Activated CD4-positive, alpha-beta T cell treated with anti-CD3 and anti-CD28 coated beads, Interleukin-2, amount 50 U/mL, for 16 hours (primary cell): ENCODE data around the gene LAG3.

ENCODE experiments used
- DNase-seq: peaks from one replicate; pipeline ENCODE4 v3.0.0-alpha.2; 2020

Gene LAG3

GRCh38 chr12:6791931-6792520 is 19.7 kb downstream of the LAG3 start:
- peak; percentile 31 for DNase-seq

DNA sequence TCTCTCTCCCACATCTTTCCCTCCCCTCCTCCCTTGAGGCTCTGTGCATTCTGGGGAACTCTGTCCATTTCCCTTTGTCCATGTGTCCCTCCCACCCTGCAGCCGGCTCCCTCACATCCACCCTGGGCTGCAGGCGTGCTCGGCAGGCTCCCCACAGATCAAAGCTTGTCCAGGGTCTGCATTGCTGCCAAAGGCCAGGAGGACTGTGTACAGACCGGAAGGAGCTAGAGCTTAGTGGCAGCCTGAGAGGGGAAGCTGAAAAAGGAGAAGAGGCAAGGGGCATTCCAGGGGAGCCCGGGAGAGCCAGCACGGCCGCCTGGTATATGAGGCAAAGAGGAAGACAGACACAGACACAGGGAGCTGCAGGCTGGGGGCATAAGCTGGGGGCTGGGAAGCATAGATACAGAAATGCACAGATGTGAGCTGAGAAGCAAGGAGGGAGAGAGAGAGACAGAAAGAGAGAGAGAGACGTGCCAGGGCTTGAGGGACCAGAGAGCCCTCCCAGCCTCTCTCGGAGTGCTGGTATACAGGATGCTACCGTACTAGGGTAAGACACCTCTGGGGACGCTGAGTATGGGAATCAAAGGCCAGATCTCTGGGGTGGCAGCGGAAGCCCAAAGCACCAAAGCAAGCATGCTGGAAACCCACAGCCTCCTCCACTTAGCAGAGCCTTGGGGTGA is 20.3 kb downstream of the LAG3 start:
- DNase-seq, result peak; percentile 58

DNA sequence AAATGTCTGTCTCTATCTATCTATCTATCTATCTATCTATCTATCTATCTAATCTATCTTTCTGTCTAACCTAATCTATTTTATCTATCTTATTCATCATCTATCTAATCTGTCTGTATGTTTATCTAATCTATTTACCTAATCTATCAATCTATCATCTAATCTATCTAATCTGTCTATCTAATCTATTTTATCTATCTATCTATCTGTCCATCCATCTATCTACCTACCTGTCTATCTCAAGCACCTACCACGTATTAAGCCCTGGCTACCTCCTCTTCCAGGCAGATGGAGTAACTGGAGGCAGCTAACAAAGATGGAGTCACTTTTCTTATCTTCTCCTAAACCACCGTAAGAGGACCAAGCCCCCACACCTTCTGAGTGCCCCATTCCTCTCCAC is 22.8 kb downstream of the LAG3 start:
- DNase-seq, result no peak

- DNase-seq, result no peak
Observed at GRCh38 chr12:6796576-6796975, 24.3 kb downstream of the LAG3 start.

- DNase-seq, result no peak
Observed at GRCh38 chr12:6799147-6799546, 26.8 kb downstream of the LAG3 start.

DNA sequence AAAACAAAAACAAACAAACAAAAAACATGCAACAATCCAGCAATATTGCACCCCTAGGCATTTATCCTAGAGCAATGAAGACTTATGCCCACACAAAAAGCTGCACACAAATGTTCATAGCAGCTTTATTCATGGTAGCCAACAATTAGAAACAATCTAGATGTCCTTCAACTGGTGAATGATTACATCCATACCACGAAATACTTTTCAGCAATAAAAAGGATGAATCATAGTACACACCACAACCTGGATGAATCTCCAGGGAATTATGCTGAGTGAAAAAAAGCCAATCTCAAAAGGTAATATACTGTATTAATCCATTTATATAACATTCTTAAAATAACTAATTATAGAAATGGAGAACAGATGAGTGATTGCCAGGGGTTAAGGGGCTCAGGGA is 34.9 kb downstream of the LAG3 start:
- DNase-seq, result no peak

- DNase-seq, result no peak
Observed at GRCh38 chr12:6809056-6809455, 36.7 kb downstream of the LAG3 start.

DNA sequence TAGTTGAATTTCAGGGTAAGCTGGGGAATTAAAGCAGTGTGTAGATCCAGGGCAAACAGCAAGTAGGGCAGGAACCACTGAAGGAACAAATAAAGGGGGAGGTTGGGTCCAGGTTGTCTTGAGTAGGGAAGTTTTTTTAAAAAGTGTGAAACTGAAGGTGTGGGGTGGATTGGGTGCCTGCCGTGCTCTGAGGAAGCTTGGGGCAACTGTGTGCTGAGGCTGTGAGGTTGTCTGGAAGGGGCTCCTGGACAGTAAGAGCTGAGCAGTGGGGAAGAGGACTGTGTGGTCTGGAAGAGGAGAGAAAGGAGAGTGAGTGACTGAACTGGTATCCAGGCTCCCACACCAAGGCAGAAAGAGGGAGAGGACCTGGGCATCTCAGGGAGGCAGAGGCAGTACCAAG is 38.4 kb downstream of the LAG3 start:
- no peak for DNase-seq

DNA sequence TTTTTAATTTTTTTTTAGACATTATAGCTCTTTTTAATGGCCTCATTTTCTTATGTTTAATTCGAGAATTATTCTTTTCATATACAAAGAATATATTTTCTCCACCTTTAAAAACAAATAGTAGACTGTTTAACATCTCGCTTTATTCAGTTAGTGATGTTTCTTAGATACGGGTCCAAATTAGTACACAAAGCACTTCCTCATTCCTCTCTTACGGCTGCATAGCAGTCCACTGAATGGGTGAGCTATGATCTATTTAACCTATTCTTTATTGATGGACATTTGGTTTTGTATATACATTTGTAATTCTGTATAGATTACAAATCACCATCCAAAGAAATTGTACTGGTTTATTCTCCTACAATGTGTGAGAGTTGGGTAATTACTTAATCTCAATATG is 41.0 kb downstream of the LAG3 start:
- no peak for DNase-seq

GRCh38 chr12:6816598-6816997 is 44.3 kb downstream of the LAG3 start:
- no peak for DNase-seq

GRCh38 chr12:6817098-6817497 is 44.8 kb downstream of the LAG3 start:
- no peak for DNase-seq

GRCh38 chr12:6817662-6818157 is 45.4 kb downstream of the LAG3 start:
- DNase-seq, result no peak

DNA sequence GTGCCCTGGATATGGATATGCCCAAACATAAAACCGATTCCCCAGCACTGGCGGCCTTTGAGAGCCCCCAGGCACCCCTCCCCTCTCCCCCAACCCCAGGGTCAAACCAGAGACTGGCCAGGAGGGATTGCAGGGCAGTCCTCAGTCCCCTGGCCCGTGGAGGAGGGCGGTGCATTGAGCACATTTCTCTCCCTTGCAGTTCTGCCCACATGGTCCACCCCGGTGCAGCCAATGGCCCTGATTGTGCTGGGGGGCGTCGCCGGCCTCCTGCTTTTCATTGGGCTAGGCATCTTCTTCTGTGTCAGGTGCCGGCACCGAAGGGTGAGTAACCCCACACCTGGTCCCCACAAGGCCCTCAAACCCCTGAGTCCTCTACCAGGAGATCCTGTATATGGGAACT is 45.9 kb downstream of the LAG3 start:
- no peak for DNase-seq

DNA sequence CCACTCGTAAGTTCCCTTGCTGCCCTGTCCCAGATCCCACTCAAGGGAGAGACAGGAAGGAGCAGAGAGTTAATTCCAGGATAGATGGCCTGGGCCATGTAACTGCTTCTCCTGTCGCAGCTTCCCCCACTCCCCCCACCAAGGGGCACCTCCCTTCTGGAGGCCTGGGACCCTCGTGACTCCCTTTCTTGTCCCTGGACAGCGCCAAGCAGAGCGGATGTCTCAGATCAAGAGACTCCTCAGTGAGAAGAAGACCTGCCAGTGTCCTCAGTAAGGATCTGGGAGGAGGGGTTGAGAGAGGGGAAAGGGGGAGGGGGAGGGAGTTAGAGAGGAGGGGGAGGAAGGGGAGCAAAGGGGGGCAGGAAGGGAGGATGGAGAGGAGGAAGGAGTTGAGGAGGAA is 46.3 kb downstream of the LAG3 start:
- DNase-seq, result no peak

DNA sequence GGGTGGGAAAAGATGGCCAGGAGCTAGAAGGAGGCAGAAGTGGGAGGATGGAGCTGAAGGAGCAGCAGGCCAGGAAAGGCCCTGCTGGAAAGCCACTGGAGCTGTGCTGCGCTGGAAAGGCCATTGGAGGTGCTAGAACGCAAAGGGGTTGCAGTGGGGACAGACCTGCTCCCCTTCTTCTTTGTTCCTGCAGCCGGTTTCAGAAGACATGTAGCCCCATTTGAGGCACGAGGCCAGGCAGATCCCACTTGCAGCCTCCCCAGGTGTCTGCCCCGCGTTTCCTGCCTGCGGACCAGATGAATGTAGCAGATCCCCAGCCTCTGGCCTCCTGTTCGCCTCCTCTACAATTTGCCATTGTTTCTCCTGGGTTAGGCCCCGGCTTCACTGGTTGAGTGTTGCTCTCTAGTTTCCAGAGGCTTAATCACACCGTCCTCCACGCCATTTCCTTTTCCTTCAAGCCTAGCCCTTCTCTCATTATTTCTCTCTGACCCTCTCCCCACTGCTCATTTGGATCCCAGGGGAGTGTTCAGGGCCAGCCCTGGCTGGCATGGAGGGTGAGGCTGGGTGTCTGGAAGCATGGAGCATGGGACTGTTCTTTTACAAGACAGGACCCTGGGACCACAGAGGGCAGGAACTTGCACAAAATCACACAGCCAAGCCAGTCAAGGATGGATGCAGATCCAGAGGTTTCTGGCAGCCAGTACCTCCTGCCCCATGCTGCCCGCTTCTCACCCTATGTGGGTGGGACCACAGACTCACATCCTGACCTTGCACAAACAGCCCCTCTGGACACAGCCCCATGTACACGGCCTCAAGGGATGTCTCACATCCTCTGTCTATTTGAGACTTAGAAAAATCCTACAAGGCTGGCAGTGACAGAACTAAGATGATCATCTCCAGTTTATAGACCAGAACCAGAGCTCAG is 47.0 kb downstream of the LAG3 start:
- DNase-seq, result no peak

DNA sequence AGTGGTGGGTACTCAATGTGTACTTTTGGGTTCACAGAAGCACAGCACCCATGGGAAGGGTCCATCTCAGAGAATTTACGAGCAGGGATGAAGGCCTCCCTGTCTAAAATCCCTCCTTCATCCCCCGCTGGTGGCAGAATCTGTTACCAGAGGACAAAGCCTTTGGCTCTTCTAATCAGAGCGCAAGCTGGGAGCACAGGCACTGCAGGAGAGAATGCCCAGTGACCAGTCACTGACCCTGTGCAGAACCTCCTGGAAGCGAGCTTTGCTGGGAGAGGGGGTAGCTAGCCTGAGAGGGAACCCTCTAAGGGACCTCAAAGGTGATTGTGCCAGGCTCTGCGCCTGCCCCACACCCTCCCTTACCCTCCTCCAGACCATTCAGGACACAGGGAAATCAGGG is 47.8 kb downstream of the LAG3 start:
- no peak for DNase-seq

GRCh38 chr12:6821591-6822425 is 49.5 kb downstream of the LAG3 start, which contains the start of gene GPR162:
GPR162 (plus strand) TSS chr12:6821821; CDS start chr12:6823899, 2,078 bp downstream.
- no peak for DNase-seq

DNA sequence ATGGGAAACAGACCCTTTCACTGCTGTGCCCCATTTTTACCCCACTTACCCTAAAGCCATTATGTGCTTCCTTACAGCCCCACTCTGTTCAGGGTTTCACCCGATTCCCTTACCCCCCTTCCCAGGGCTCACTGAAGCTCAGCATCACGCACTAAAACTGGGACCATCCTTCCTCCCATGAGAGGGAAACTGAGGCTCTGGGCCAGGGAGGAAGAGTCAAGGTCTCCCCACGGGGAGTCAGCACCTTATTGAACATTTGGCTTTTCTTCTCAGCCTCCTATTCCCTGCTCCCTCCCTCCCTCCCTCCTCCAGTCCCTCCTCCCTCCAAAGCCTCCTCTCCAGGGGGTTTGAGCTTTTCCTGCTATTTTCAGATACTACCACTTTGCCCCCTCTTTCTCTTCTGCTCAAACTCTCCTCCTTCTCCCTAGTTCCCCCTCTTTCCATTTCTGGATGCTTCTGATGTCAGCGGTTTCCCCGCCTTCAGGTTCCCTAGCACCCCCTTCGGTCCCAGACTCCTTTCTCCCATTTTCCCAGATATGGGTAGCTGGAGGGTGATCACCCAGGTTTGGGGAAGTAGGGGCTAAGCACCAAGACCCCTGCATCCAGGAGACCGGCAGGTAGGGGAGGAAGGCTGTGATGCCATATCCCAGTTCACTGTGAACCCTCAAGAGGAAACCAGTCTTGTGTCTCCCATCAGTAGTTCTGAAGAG is 50.3 kb downstream of the LAG3 start:
- DNase-seq, result no peak

DNA sequence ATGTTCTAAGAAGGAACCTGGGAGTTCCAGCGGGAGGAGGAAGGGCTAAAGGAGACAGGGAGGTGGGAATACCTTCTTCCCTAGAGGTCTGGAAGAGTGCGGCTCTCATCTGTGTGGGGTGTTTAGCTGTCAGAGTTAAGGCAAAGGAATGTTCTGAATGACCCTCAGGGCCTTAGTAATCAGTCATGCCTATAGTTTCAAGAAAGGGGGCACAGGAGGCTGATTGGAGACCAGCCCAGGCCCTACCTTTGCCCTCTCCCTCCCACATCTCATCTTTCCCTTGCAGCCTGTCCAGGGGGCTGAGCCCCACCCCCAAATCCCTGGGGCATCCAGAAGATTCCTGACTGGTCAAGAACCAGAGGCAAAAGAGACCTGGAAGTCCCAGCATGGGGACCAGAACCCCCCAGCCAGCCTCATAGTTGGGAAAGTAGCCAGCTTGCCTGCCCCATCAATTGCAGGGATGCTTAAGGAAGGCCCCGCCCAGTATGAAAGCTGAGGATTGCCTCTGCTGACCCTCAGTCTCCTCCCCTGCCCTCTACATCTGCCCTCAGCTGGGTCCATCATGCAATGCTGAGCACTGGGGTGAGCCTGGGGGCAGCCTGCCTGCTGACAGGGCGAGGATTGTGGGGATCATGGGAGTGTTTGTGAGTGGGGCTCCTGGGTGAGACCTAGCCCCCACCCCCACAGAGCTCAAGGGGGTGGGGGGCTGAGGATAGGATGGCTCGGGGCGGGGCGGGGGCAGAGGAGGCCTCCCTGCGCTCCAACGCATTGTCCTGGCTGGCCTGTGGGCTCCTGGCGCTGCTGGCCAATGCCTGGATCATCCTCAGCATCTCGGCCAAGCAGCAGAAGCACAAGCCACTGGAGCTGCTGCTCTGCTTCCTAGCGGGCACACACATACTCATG is 51.1 kb downstream of the LAG3 start:
- no peak for DNase-seq

DNA sequence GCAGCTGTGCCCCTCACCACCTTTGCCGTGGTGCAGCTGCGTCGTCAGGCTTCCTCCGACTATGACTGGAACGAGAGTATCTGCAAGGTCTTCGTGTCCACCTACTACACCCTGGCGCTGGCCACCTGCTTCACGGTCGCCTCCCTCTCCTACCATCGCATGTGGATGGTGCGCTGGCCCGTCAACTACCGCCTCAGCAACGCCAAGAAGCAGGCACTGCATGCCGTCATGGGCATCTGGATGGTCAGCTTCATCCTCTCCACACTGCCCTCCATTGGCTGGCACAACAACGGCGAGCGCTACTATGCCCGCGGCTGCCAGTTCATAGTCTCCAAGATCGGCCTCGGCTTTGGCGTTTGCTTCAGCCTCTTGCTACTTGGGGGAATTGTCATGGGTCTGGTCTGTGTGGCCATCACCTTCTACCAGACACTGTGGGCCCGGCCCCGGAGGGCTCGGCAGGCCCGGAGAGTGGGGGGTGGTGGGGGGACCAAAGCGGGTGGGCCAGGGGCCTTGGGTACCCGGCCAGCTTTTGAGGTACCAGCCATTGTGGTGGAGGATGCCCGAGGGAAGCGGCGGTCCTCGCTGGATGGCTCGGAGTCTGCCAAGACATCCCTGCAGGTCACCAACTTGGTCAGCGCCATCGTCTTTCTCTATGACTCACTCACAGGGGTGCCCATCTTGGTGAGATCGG is 51.9 kb downstream of the LAG3 start:
- no peak for DNase-seq
